Measurements from ENCODE around the gene CALN1.

DNA sequence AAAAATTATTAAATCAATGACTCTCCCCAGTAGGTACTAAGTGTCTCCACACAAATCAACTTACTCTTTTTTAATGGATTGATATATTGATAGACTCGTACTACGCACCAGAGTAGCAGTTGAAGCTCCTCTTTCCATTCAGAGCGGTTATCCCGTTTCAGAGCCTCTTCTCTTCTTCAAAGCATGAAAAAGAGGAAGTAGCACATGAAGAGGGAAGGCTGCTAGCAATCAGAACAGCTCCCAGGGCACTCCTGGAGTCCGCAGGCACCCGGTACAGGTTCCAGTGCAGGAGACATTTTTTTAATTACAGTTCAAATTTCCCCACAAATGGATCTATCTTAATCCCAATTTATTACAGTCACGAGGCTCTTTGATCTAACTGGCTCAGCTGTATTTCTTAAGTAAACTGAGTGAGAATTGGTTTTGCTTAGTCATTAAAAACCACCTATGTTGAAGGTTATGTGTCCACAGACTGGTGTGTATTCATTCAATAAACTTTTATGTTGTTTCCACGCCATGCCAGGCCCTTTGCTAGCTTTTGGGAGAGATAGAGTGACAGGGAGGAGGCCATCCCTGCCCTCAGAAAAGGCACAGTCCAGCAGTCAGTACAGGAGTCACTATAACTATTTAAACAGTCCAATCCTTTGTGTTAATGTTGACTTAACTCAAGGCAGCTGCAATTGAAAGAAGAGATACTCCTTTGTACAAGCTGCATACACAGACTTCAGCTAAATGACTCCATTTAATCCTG is 32.1 kb upstream of the CALN1 start:
- TF ChIP-seq TAF1 (IDR thresholded peaks at IDR 0.05; ENCODE audit: borderline replicate concordance, insufficient read depth, low read length) (no peak), SIN3A (IDR thresholded peaks at IDR 0.05; ENCODE audit: borderline replicate concordance, insufficient read depth, low read length) (no peak), POLR2AphosphoS5 (IDR thresholded peaks at IDR 0.05; ENCODE audit: low read depth, low read length) (no peak)
- TF ChIP-seq, protein P1, sequence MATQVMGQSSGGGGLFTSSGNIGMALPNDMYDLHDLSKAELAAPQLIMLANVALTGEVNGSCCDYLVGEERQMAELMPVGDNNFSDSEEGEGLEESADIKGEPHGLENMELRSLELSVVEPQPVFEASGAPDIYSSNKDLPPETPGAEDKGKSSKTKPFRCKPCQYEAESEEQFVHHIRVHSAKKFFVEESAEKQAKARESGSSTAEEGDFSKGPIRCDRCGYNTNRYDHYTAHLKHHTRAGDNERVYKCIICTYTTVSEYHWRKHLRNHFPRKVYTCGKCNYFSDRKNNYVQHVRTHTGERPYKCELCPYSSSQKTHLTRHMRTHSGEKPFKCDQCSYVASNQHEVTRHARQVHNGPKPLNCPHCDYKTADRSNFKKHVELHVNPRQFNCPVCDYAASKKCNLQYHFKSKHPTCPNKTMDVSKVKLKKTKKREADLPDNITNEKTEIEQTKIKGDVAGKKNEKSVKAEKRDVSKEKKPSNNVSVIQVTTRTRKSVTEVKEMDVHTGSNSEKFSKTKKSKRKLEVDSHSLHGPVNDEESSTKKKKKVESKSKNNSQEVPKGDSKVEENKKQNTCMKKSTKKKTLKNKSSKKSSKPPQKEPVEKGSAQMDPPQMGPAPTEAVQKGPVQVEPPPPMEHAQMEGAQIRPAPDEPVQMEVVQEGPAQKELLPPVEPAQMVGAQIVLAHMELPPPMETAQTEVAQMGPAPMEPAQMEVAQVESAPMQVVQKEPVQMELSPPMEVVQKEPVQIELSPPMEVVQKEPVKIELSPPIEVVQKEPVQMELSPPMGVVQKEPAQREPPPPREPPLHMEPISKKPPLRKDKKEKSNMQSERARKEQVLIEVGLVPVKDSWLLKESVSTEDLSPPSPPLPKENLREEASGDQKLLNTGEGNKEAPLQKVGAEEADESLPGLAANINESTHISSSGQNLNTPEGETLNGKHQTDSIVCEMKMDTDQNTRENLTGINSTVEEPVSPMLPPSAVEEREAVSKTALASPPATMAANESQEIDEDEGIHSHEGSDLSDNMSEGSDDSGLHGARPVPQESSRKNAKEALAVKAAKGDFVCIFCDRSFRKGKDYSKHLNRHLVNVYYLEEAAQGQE (IDR thresholded peaks at IDR 0.05; ENCODE audit: insufficient read depth in 1 of 2, low read depth in 2 of 2, low read length in 2 of 2) = no peak
